Activated T-cell treated with anti-CD3 and anti-CD28 coated beads, Interleukin-2, amount 50 U/mL, for 48 hours (primary cell): ENCODE measurements around the gene SPRYD3.

Source experiments
- DNase-seq, 2 experiments: peaks; one replicate each; pipeline ENCODE4 v3.0.0-alpha.2; 2020

Gene SPRYD3

DNA sequence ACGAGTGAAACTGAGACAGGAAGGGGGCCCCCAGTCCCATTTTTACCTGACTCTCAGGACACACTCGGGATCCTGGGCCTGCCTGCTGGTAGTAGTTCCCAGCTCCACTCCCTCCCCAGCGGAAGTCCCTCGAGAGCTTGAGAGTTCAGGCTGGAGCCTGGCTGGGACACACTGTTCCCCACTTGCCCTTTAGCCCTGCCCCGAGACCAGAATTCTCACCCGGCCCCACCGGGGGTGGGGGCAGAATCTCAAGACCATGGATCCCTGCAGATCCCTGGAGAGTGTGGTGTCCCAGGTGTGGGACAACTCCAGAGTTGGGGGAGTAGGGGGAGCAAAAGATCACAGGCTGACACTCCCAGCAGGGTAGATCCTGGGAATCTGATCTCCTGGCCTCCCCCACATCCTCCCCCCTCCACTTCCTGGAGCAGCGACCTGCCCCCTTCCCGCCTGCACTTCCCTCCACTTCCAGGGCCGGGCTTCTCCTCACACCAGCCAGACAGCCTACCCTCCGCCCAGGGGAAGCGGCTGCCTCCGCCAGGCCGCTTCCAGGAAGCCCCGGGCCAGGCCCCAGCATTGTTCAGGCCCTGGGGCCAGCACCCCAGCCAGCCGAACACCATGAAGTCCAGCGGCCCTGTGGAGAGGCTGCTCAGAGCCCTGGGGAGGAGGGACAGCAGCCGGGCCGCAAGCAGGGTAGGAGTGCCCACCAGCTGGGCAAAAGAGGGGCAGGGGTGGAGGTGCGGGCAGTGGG lies 29.4 kb downstream of the SPRYD3 start, which contains the start of gene TNS2:
Gene TNS2, plus strand, starts transcription at position 495 of the 748 bp plus-strand sequence. Its CDS starts 121 bp downstream, at position 616.
- no peak for DNase-seq

DNA sequence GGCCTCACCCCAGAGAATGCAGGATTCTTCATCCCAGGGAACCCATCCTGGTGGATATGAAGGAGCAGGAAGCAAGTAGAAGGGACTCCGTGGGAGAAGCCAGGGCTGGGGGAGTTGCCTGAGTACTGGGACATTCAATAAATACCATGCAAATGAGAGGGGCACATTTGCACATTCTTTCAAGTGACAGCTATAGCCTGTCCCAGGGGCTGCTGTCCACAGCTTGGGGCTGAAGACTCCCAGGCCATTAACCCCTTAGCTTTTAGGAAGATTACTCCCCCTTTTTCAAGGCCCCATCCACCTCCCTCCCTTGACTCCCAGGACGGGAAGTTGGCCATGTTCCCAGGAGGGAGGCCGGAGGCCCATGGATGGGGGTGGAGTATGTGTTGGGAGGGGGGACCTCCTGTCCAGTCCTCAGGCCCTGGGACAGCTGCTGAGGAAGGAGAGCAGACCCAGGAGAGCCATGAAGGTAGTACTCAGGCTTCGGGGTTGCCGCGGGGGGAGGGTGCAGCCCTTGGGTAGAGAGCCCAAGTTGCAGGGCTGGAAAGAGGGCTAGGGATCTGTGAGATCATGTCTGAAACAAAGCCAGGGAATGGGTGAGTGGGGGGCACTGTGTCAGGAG lies 30.3 kb downstream of the SPRYD3 start:
- DNase-seq, result no peak

DNA sequence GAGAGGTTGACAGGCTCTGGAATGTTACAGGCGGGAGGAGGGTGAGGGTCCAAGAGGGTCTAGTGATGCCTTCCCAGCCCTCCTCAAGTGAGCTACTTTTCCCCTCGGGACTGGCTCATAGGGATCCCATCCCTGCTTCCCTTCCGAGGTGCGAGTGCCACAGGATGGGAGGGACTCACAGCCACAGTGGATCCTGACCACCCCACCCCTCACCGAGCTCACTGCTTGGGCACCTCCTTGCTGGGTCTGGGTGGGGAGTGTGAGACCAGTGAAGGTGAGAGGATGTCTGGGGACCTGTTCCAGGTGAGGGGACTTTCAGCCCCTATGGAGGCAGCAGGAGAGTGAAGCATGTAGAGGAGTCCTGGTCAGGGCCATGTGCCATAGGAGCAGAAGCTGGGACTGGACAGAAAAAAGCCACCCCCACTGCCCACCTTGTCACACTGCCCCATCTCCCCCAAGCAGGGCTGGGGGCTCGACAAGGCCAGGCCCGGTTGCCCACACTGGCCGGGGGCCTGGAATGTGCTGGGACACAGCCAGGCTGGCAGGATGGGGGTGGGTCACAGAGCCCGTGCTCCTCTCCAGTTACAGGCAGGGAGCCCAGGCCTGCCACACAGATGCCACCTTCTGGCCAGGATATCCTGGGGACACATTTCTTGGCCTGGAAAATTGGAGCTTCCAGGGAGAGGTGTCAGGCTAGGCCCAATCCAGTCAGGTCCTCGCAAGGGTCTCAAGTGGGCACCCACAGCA lies 31.0 kb downstream of the SPRYD3 start:
- DNase-seq, result no peak

DNA sequence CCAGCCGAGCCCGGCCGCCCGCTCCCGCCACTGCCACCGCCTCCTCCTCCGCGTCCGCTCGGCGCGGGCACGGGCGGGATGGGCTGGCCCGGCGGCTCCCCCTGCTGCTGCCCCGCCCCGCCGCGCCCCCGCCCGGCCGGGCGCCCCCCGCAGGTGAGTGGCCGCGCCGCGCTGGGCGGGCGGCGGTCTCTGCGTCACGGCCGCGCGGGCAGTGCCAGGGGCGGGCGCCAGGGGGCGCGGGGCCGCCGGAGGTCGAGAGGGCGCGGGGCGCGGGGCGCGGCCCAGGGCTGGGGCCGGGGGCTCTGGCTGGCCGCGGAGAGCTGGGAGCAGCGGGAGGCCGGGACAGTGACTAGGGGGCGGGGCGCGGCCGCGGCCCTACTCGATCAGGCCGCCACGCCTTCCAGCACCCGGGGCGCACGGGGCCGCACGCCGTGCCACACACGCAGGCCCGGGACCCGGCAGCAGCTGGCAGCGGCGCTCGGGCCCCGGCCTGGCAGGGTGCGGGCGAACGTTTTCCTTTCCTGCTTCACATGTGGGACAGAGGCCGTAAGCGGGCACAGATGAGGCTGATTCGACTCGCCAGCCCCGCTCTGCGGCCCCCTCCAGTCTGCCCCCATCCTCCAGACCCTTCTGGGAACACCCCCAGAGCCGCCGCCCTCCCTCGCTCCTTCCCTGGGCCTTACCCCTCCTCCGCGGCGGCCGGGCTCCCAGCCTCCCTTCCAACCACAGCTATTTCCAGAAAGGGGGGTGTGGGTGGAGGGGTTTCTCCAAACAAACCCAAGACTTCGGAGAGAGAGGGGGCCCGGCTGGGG lies 31.8 kb downstream of the SPRYD3 start:
- DNase-seq, result peak; percentile 77 to 83

DNA sequence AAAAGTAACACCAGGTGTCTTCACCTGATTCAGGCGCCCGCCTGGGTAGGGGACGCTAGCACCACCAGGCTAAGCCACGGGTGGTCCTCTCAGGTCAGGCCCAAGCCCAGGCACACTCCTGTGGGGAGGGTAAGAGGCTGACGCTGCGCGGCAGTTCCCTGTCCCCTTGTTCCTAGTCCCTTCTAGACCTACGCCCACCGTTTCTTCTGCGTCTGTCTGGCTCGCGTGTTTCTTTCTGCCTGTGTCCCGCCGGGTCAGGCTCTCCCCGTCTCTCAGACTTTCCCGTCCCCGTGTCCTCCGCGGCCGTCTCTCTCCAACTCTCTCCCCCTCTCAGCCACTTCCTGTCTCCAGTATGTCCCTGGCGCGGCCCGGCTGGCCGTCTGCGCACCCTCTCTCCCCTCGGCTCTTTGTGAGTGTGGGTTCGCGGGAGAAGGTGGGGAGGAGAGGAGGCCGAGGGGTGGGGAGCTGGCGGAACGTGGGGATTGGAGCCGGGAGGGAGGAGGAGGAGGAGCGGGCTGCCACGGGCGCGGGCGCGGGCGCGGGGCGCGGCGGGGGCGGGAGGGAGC lies 32.5 kb downstream of the SPRYD3 start:
- DNase-seq, result peak; percentile 73 to 75

DNA sequence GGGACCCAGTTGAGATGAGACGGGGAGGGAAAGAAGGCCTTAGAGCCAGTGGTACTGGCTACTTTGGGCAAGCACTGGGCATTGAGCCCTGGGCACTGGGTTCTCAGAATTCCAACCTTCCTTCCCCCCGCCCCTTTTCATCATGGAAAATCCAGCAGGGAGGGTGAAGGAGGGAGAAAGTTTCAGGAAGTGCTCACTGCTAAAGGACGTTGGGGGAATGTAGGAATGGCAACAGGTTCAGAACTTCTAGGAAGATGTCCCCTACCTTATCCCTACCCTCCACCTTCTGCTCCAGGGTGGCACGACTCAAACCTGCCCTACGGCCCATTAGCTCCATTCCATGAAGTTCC lies 33.5 kb downstream of the SPRYD3 start:
- DNase-seq, result no peak

DNA sequence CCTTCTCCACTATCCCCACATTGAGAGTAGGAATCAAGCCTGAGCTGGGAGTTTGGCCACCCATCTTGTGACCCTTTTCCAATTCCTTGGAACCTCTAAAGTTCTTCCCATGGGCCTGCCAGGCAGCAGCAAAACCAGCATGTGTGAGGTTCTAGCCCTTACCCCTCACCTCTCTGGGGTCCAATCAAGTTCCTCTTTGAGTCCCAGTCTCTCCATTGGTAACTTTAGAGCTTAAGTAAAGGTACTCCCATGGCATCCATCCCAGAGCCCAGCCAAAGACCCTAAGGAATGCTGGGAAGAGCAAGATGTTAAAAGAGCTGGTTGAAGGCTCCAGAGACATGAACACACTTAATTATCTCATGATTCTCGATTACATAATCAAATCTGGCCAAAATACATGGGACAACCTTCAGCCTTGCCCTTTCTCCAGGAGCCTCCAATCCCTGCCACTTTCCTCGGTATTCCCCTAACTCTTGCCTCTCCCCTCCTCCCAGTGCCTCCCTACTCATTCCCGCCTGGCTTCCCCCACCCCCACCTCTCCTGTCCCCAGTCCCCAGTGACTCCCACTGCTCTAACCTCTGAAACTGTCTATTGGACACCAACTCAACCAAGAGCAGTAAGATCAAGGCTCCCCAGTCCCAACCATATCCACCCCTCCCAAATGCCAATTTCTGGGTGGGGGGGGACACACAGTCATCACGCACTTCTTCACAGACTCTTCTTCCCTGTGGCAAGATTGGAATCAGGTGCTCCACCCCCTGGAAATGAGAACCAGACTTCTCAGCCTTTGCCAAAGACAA lies 34.1 kb downstream of the SPRYD3 start:
- DNase-seq, result no peak

DNA sequence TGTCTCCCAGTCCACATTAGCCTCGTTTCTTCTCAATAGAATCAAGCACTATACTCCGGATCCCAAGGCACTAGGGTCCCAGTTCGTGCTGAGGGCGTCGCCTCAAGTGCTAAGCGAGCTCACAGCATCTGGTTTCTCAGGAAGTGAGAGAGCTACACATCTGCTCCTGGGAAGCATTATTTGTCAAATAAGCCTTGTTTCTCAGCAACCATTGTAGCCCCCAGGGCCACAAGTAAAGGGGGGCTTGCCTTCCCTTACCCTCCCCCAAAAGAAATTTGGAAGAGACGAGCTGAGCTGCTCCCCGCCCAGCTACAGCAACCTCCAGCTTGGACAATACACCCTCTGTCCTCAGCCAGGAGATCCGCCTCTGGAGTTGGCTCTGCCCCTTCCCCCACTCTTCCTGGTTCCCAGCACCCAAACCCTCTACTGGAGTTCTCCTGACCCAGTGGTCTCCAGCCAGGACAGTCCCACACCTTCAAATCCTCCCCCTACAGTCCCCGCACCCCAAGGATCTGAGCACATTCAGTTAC lies 35.1 kb downstream of the SPRYD3 start:
- no peak for DNase-seq

DNA sequence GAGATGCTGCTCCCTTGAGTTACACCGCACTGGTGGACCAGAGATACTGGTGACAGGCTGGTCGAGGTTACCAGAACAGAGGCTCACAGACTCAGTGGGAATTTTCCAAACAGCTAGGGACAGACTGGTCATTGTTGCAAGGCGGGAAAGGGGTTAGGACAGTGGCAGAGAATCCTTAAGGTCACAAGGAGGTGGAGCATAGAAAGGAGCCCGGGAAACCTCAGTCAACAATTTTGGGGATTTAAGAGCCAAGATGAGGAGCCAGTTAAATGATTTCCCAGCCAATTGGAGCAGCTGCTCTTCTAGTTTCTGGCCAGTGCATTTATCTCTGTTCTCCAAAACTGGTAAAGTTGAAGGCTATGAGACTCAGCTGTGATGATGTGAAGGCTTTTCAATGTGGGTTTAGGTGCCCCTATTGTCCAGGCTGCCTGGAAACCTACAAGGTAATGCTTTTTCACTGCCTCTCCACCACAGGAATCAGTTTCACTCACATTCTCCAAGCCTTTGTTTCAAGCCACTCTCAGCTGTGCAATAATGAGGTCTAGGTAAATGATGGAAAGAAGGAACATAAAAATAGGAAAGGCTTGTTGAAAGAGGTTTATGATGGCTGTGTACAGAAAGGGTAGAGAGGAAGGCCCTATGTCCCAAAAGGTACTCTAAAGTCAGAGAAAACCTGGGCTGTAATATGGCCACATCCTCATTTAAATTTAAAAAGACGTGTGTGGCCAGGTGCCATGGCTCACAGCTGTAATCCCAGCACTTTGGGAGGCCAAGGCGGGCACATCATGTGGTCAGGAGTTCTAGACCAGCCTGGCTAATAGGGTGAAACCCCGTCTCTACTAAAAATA lies 36.4 kb downstream of the SPRYD3 start:
- DNase-seq, result peak in 1 of 2 experiments; percentile 31

DNA sequence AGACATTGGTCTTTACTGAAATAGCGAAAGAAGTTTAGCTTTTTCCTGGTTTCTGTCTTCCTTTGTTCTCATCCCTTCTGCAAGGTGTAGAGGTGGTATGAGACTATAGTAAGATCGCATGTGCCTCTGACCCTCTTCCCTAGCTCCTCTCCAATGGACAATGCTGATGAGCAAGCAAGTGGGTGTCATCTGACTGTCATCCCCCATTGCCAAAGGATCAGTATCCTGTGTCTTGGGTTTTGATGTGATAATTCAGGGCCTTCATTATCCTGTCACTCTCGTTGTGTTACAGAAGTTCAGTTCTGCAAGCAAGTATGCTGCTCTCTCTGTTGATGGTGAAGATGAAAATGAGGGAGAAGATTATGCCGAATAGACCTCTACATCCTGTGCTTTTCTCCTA lies 39.3 kb downstream of the SPRYD3 start:
- DNase-seq, result peak in 1 of 2 experiments; percentile 14

DNA sequence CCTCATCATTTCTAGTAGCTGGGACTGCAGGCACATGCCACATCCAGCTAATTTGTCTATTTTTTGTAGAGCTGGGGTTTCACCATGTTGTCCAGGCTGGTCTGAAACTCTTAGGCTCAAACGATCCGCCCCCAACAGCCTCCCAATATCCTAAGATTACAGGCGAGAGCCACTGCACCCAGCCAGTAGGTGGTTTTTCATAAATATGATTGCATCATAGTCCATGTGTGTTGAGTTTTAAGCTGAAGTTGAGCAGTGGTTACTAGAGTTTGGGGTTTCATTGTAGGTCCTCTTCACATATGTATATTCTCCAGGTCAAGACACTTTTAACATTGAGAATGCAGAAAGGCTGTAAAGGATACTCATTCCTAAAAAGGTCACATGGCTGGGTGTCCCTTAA lies 42.4 kb downstream of the SPRYD3 start:
- no peak for DNase-seq

DNA sequence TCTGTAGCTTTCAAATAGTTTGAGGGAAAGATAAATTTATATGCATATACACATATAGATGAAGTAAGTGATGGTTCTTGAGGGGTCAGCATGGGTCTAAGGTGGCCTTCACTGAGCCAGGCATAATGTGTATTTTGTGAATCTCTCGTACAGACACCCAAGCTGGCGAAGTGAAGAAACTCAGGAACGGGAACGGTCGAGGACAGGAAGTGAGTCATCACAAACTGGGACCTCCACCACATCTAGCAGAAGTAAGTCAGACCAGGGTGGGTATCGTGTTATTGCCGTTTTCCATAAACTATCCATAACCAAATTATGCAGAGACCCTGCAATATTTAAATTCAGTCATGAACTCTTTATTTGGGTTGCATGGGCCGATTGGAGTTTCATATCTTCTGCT lies 44.7 kb downstream of the SPRYD3 start:
- peak in 1 of 2 experiments; percentile 12 for DNase-seq

DNA sequence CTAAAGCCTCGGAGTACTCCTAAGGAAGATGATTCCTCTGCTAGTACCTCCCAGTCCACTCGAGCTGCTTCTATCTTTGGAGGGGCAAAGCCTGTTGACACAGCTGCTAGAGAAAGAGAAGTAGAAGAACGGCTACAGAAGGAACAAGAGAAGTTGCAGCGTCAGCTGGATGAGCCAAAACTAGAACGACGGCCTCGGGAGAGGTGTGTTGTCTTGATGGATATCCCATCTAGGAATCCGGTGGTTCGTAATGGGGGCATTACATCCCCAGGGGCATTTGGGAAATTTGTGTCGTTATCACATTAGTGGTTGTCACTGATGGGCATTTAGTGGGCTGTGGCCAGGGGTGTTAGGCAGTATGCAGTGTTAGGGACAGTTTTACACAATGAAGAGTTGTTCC lies 45.4 kb downstream of the SPRYD3 start:
- DNase-seq, result peak in 1 of 2 experiments; percentile 13

DNA sequence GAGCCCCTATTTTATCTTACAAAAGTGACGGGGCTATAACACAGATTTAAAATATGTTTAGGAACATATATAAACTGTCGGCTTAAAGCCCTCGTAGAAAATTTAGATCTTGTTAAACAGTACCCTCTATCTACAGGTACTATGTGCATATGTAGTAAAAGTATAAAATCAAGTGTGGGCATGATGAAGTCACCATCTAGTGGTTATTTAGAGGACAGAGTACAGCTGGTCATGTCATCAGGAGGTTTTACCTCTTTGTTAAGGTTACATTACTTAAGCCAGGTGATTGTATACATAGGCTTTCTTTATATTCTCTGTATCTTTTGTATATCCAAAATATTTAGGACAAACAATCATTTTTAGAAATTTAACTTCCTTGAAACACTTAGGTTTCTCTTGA lies 47.6 kb downstream of the SPRYD3 start:
- DNase-seq, result no peak

DNA sequence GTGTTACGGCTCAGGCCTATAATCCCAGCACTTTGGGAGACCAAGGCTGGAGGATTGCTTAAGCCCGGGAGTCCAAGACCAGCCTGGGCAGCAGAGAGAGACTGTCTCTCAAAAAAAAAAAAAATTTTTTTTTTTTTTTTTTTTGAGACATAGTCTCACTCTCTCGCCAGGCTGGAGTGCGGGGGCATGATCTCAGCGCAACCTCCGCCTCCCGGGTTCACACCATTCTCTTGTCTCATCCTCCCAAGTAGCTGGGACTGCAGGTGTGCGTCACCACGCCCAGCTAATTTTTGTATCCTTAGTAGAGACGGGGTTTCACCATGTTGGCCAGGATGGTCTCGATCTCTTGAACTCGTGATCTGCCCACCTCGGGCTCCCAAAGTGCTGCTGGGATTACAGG lies 52.2 kb downstream of the SPRYD3 start:
- peak in 1 of 2 experiments; percentile 14 for DNase-seq

DNA sequence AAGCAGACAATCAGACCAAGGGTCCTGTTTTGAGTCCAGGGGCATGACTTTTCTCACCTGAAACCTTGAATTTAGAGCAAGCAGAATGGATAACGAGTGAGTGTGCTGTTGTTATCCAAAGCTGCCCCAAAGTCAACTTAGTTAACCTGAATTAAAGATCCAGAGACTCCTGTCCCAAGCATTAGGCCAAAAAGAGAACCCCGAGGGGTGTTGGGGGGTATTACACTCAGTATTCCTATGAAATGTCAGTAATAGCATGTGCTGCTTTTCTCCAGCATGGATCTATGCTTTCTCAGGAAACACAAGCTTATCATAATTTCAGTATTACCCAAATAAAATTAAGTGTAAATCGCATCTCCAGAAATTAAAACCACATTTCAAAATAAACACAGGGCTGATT lies 53.9 kb downstream of the SPRYD3 start:
- DNase-seq, result peak in 1 of 2 experiments; percentile 10

DNA sequence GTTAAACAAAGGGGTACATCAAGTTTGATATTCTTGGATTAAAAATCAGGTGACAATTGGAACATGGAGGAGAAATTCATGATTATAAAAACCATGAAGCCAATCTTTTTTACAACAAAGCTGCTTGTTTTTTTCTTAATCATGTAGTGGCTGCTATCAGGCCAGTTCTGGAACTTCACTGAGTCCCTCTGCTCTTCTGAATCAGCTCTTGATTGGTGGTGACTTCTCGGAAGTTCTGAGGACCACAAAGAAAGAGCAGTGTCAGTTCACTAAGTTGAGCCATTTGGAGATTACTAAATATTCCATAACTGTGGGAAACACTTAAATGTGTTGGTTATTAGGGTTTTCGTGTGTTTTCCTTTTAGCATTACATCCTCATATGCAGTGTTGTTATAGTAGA lies 64.5 kb downstream of the SPRYD3 start:
- DNase-seq, result no peak
